GM12801 (cell line): Measurements from ENCODE around the gene PTPRC.

ENCODE experiments used
- CTCF ChIP-seq: IDR thresholded peaks from one replicate; pipeline ENCODE4 v1.5.1; 2011; ENCODE audit warnings: control low read depth; ENCODE audit not compliant: insufficient read length; ENCODE audit errors: extremely low read depth

Gene PTPRC

GRCh38 chr1:198805498-198806151 lies 166.8 kb downstream of the PTPRC start:
- TF ChIP-seq CTCF: no peak

GRCh38 chr1:198806861-198807260 lies 168.0 kb downstream of the PTPRC start:
- TF ChIP-seq CTCF: no peak
